Ishikawa (cell line): ENCODE data around the gene SRL.

ENCODE experiments used
- CEBPB ChIP-seq: IDR thresholded peaks from 2 replicates; pipeline ENCODE4 v1.6.1; 2012
- CREB1 ChIP-seq: IDR thresholded peaks from 2 replicates; pipeline ENCODE4 v1.6.1; 2012; ENCODE audit warnings: low read depth
- EP300 ChIP-seq: IDR thresholded peaks from 2 replicates; pipeline ENCODE4 v1.6.1; 2012; ENCODE audit warnings: borderline replicate concordance
- RAD21 ChIP-seq: IDR thresholded peaks from 2 replicates; pipeline ENCODE4 v1.6.1; 2012; ENCODE audit warnings: low read depth
- TAF1 ChIP-seq: IDR thresholded peaks from 2 replicates; pipeline ENCODE4 v1.6.1; 2012; ENCODE audit warnings: low read depth, mild to moderate bottlenecking
- TCF12 ChIP-seq: IDR thresholded peaks from 2 replicates; pipeline ENCODE4 v1.6.1; 2012; ENCODE audit warnings: low read depth

DNA sequence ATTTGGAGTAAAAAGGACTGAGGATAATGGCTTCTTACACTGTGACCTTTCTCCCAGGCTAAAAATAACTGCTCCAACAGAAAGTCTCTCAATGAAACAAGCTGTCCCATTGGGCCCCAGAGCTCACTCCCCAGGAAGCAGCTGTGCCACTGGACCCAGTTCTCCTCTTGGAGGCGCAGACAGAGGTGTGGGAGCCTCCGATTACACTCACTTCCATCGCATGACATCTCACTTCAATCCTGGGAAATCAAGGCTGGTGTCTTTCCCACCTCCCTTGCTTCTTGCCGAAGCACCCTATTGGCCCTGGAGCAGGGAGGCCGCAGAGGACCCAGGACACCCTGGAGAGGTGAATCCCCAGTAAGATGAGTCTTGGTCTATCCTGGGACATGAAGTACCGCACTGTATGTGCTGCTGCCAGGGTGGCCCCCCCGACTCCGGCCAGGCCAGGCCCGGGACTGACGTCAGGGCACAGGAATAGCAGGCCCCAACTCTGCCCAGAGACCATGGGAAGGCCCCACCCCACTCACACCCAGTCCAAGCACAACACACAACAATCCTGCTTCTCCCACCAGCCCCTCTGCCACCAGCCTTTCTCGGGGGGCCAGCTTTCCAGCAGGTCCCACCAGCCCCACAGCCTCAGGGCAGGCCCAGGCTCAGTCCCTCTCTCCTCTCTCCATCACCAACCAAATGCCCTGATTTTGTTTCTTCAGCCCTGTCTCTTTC is 29.5 kb downstream of the SRL start:
- TF ChIP-seq TAF1 (no peak), RAD21 (no peak), CREB1 (no peak), EP300 (no peak), TCF12 (no peak), CEBPB (no peak)
